Ectodermal cell (in vitro differentiated cells): Measurements from ENCODE around the gene UBAC1.

Experiments used
- H3K27ac ChIP-seq: 2 replicates; pipeline ENCODE4 v1.7.0; 2013; ENCODE audit warnings: mild to moderate bottlenecking, low read depth, low read length; ENCODE audit not compliant: insufficient read depth, poor library complexity, severe bottlenecking
- H3K27me3 ChIP-seq: 2 replicates; pipeline ENCODE4 v1.7.0; 2013; ENCODE audit warnings: mild to moderate bottlenecking, low read length; ENCODE audit not compliant: insufficient read depth, control insufficient read depth, poor library complexity, severe bottlenecking
- H3K36me3 ChIP-seq: one replicate; pipeline ENCODE4 v1.7.0; 2013; ENCODE audit warnings: low read length; ENCODE audit not compliant: control insufficient read depth, insufficient read depth
- H3K4me1 ChIP-seq: one replicate; pipeline ENCODE4 v1.7.0; 2013; ENCODE audit warnings: low read length; ENCODE audit not compliant: control insufficient read depth, insufficient read depth
- H3K4me3 ChIP-seq: 2 replicates; pipeline ENCODE4 v1.7.0; 2013; ENCODE audit warnings: low read depth, low read length, control low read depth; ENCODE audit not compliant: insufficient read depth
- H3K9me3 ChIP-seq: 2 replicates; pipeline ENCODE4 v1.7.0; 2013; ENCODE audit warnings: mild to moderate bottlenecking, low read length, moderate library complexity; ENCODE audit not compliant: control insufficient read depth
- WGBS, 2 experiments: methylation state at CpG; one replicate each; pipeline ENCODE4 v1.1.7; 2013; ENCODE audit warnings: missing lambda C conversion rate in 2 of 2; 5-methylcytosine and 5-hydroxymethylcytosine counted together

Gene UBAC1

GRCh38 chr9:135890190-135891026 lies 70.8 kb downstream of the UBAC1 start:
- Histone ChIP-seq H3K36me3 (peaks cover 2% of the 10 kb centered on the region), H3K4me3 (no peak overlapping the region), H3K27me3 (no peaks in the 10 kb centered on the region), H3K4me1 (peaks cover 54% of the 10 kb centered on the region), H3K9me3 (no peaks in the 10 kb centered on the region), H3K27ac (no peak overlapping the region)
- 90 to 92% methylated on average over 18 of the region's 18 CpGs for WGBS, 2 experiments

- Histone ChIP-seq H3K9me3 (no peaks in the 10 kb centered on the region), H3K4me1 (peaks cover 54% of the 10 kb centered on the region), H3K27me3 (no peaks in the 10 kb centered on the region), H3K4me3 (no peak overlapping the region), H3K36me3 (no peaks in the 10 kb centered on the region), H3K27ac (no peak overlapping the region)
- WGBS, 2 experiments: 77 to 84% methylated on average over 19 of the region's 19 CpGs
Measured at GRCh38 chr9:135889564-135890189, 71.5 kb downstream of the UBAC1 start.

GRCh38 chr9:135888766-135889394 lies 72.3 kb downstream of the UBAC1 start:
- Histone ChIP-seq H3K4me1 (peaks cover 56% of the 10 kb centered on the region), H3K36me3 (no peaks in the 10 kb centered on the region), H3K27ac (no peak overlapping the region), H3K4me3 (no peak overlapping the region), H3K9me3 (no peaks in the 10 kb centered on the region), H3K27me3 (no peaks in the 10 kb centered on the region)
- 93% methylated on average over 13 of the region's 13 CpGs for WGBS, 2 experiments

GRCh38 chr9:135888126-135888765 lies 72.9 kb downstream of the UBAC1 start:
- no peak overlapping the region for H3K27ac ChIP-seq
- no peak overlapping the region for H3K4me3 ChIP-seq
- no peaks in the 10 kb centered on the region for H3K9me3 ChIP-seq
- no peaks in the 10 kb centered on the region for H3K36me3 ChIP-seq
- 90% methylated on average over 22 of the region's 22 CpGs for WGBS, 2 experiments
- peaks cover 59% of the 10 kb centered on the region for H3K4me1 ChIP-seq
- no peaks in the 10 kb centered on the region for H3K27me3 ChIP-seq

GRCh38 chr9:135887585-135888050 lies 73.6 kb downstream of the UBAC1 start:
- 54 to 56% methylated on average over 12 of the region's 12 CpGs for WGBS, 2 experiments
- Histone ChIP-seq H3K9me3 (no peaks in the 10 kb centered on the region), H3K4me3 (no peak overlapping the region), H3K36me3 (no peaks in the 10 kb centered on the region), H3K27me3 (no peaks in the 10 kb centered on the region), H3K4me1 (peaks cover 59% of the 10 kb centered on the region), H3K27ac (no peak overlapping the region)

GRCh38 chr9:135887021-135887507 lies 74.1 kb downstream of the UBAC1 start:
- no peaks in the 10 kb centered on the region for H3K9me3 ChIP-seq
- no peaks in the 10 kb centered on the region for H3K27me3 ChIP-seq
- no peak overlapping the region for H3K4me3 ChIP-seq
- WGBS, 2 experiments: 86 to 87% methylated on average over 18 of the region's 18 CpGs
- no peak overlapping the region for H3K27ac ChIP-seq
- H3K4me1 ChIP-seq: peaks cover 59% of the 10 kb centered on the region
- no peaks in the 10 kb centered on the region for H3K36me3 ChIP-seq

- WGBS, 2 experiments: 91 to 93% methylated on average over 21 of the region's 21 CpGs
- no peaks in the 10 kb centered on the region for H3K27me3 ChIP-seq
- H3K36me3 ChIP-seq: peaks cover 3% of the 10 kb centered on the region
- no peak overlapping the region for H3K4me3 ChIP-seq
- no peaks in the 10 kb centered on the region for H3K9me3 ChIP-seq
- H3K4me1 ChIP-seq: peaks cover 57% of the 10 kb centered on the region
- no peak overlapping the region for H3K27ac ChIP-seq
Measured at GRCh38 chr9:135886147-135886981, 74.8 kb downstream of the UBAC1 start.

- Histone ChIP-seq H3K36me3 (peaks cover 4% of the 10 kb centered on the region), H3K4me1 (peaks cover 47% of the 10 kb centered on the region), H3K4me3 (no peak overlapping the region), H3K9me3 (no peaks in the 10 kb centered on the region), H3K27me3 (no peaks in the 10 kb centered on the region), H3K27ac (no peak overlapping the region)
- 93 to 94% methylated on average over 7 of the region's 7 CpGs for WGBS, 2 experiments
Measured at GRCh38 chr9:135885100-135885853, 75.9 kb downstream of the UBAC1 start.
